ENCODE measurements around the gene FHL2. TPM values are rescaled to one million over a fixed set of nuclear protein-coding genes. Genes with fewer than 3 reads are reported as not detected.
A peak's percentile ranks its signal among the peaks of the same experiment; 100 is the strongest.

FHL2 gene
- total and polyA plus RNA-seq, 2 of the 13 experiments (the other 11 are each of a cell fraction or from before 2014, with no cell fraction given) = 1.9 to 74.8 TPM

- TF ChIP-seq ZBTB25 (CRISPR knock-in tag; IDR thresholded peaks at IDR 0.05) (peak; percentile 21; the same call in 1 of the 2 replicates), CHCHD3 (CRISPR knock-in tag; IDR thresholded peaks at IDR 0.05) (no peak), ZNF136 (CRISPR knock-in tag; IDR thresholded peaks at IDR 0.05; ENCODE audit: low read depth) (0 out of 2 replicates have a peak, but pooled peaks have one; percentile 17), ARNT2 (CRISPR knock-in tag; IDR thresholded peaks at IDR 0.05; ENCODE audit: low read depth) (peak; percentile 24; the same call in 1 of the 2 replicates), NR0B2 (CRISPR knock-in tag; IDR thresholded peaks at IDR 0.05) (peak; percentile 66; the same call in 1 of the 2 replicates), CEBPB (IDR thresholded peaks at IDR 0.05; ENCODE audit: borderline replicate concordance, low read depth, low read length) (no peak), SNAI1 (CRISPR knock-in tag; IDR thresholded peaks at IDR 0.05; ENCODE audit: borderline replicate concordance) (no peak), HES4 (CRISPR knock-in tag; IDR thresholded peaks at IDR 0.05; ENCODE audit: borderline replicate concordance) (peak; percentile 97), FOXM1 (CRISPR knock-in tag; IDR thresholded peaks at IDR 0.05) (no peak), PITX1 (CRISPR knock-in tag; IDR thresholded peaks at IDR 0.05) (peak; percentile 75), RARG (CRISPR knock-in tag; IDR thresholded peaks at IDR 0.05; ENCODE audit: low read depth) (peak; percentile 94; the same call in 1 of the 2 replicates), GATA4 (IDR thresholded peaks at IDR 0.05; ENCODE audit: borderline replicate concordance, low read depth) (no peak), ZHX2 (IDR thresholded peaks at IDR 0.05; ENCODE audit: low read depth) (0 out of 2 replicates have a peak, but pooled peaks have one; percentile 12), ZHX2 (CRISPR knock-in tag; IDR thresholded peaks at IDR 0.05; ENCODE audit: borderline replicate concordance) (no peak), RELA (CRISPR knock-in tag; IDR thresholded peaks at IDR 0.05) (no peak; the same call in 1 of the 2 replicates), ZNF264 (CRISPR knock-in tag; IDR thresholded peaks at IDR 0.05) (no peak), ZNF501 (CRISPR knock-in tag; IDR thresholded peaks at IDR 0.05) (peak; percentile 85), KDM3A (CRISPR knock-in tag; IDR thresholded peaks at IDR 0.05; ENCODE audit: low read depth) (no peak), ZNF782 (CRISPR knock-in tag; IDR thresholded peaks at IDR 0.05; ENCODE audit: borderline replicate concordance) (peak; percentile 87; the same call in 1 of the 2 replicates)
- TF ChIP-seq, protein P1, sequence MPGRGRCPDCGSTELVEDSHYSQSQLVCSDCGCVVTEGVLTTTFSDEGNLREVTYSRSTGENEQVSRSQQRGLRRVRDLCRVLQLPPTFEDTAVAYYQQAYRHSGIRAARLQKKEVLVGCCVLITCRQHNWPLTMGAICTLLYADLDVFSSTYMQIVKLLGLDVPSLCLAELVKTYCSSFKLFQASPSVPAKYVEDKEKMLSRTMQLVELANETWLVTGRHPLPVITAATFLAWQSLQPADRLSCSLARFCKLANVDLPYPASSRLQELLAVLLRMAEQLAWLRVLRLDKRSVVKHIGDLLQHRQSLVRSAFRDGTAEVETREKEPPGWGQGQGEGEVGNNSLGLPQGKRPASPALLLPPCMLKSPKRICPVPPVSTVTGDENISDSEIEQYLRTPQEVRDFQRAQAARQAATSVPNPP (CRISPR knock-in tag; IDR thresholded peaks at IDR 0.05) = no peak; the same call in 1 of the 2 replicates
These were observed 70.3 kb downstream of the FHL2 start (continued) for GRCh38 chr2:105328281-105329196.

Measured in HepG2 (cell line).